ENCODE results near the gene SMIM38. TPM values are rescaled to one million over a fixed set of nuclear protein-coding genes. Genes with fewer than 3 reads are reported as not detected.
A peak's percentile ranks its signal among the peaks of the same experiment; 100 is the strongest.
"Not testable (repeated sequence)": the region's sequence is repeated elsewhere in the genome, so short reads cannot be mapped to it uniquely, and the experiment has no call there.

SMIM38 gene
- total and polyA plus RNA-seq, 3 experiments from 2014 or later: 1.4 to 1.8 TPM; not detected in 1

DNA sequence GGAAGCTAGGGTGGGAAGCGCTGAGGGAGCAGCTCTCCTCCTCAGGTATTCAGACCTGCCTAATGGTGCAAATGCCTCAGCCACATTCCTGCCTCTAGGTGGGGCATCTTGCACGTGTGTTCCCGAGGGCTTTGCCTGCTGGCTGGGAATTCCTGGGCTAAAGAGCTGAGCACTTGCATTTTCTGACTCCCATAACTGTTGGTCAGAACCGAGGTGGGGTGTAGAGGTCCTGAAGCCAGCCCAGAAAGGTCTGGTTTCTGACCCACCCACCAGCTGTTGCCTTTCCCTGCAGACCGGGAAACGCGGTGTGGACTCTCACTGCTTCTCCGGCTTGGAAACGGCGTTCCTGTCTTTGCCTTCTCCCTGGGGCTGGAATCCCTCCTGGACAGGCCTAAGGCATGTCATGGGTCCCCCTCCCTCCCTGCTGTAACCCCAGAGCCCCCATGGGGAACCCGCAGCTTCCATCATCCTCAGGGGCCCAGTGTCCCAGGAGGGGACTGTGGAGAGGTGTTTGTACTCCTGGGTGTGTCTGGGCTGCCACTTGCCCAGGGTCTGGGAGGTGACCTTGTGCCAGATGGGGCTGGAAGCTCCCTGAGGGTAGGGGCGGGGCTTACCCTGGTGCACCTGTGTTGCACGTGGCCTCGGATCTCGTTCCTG, 24.0 kb upstream of the SMIM38 start:
- no peak overlapping the region for H3K27ac Mint-ChIP-seq
- Histone ChIP-seq H3K9me3 (ENCODE audit: low read length) (no peaks in the 10 kb centered on the region), H3K4me3 (ENCODE audit: low read length) (no peak overlapping the region), H3K27ac (ENCODE audit: low read depth, low read length) (no peak overlapping the region), H3K27me3 (ENCODE audit: insufficient read depth, low read length, poor library complexity, severe bottlenecking) (no peaks in the 10 kb centered on the region), H3K4me1 (ENCODE audit: insufficient read depth, low read length) (peaks cover 12% of the 10 kb centered on the region), H3K36me3 (ENCODE audit: insufficient read depth, low read length) (no peaks in the 10 kb centered on the region)
- CTCF ChIA-PET: no interaction called here
- H3K27me3 Mint-ChIP-seq: peaks cover 3 to 8% of the 10 kb centered on the region in 2 donors
- POLR2A ChIA-PET: no interaction called here
- no peak for DNase-seq
- H3K36me3 Mint-ChIP-seq: no peaks in the 10 kb centered on the region
- H3K4me3 Mint-ChIP-seq: no peak overlapping the region
- peaks cover 7 to 13% (median 10%) of the 10 kb centered on the region in 5 donors for H3K9me3 Mint-ChIP-seq
- H3K4me1 Mint-ChIP-seq: peaks cover 0 to 8% (median 0%) of the 10 kb centered on the region in 3 donors

DNA sequence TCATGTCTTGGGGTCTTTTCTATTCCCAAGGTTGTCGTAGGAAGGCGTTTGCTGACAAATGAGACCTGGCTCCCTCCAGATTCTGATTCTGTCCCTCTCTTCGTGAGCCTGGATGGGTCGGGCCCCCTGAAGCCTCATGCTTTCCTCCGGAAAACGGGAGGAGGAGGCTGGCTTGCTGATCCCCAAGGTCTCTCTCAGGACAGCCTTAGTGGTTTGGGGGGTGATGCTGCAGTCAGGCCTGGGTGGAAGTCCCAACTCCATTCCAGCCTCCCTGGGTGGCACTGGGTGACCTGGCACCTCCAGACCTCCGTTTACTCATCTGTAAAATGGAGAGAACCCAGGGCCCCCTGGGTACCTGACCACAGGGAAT, 23.4 kb upstream of the SMIM38 start:
- Histone ChIP-seq H3K9me3 (ENCODE audit: low read length) (no peaks in the 10 kb centered on the region), H3K4me1 (ENCODE audit: insufficient read depth, low read length) (peaks cover 16% of the 10 kb centered on the region), H3K27me3 (ENCODE audit: insufficient read depth, low read length, poor library complexity, severe bottlenecking) (no peaks in the 10 kb centered on the region), H3K36me3 (ENCODE audit: insufficient read depth, low read length) (no peaks in the 10 kb centered on the region), H3K4me3 (ENCODE audit: low read length) (no peak overlapping the region), H3K27ac (ENCODE audit: low read depth, low read length) (no peak overlapping the region)
- ChIA-PET POLR2A (no interaction called here), CTCF (no interaction called here)
- Mint-ChIP-seq H3K27ac (no peak overlapping the region), H3K9me3 (peaks cover 7 to 13% (median 10%) of the 10 kb centered on the region in 5 donors), H3K4me3 (no peak overlapping the region), H3K27me3 (peaks cover 3 to 8% of the 10 kb centered on the region in 2 donors), H3K36me3 (no peaks in the 10 kb centered on the region), H3K4me1 (peaks cover 0 to 8% (median 0%) of the 10 kb centered on the region in 3 donors)
- no peak for DNase-seq

DNA sequence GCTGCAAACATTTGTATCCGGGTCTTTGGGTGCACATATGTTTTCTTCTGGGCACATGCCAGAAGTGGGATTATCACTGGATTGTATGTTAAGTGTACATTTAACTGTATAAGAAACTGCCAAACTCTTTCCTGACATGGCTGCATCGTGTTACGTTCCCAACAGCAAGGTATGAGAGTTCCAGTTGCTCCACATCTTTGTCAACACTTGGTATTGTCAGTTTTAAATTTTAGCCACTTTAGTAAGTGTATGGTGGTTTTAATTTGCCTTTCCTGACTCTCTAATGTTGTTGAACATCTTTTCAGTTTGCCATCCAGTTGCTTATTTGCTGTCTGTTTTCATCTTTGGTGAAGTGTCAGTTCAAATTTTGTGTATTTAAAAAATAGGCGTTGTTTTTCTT, 22.5 kb upstream of the SMIM38 start:
- Mint-ChIP-seq H3K36me3 (no peaks in the 10 kb centered on the region), H3K27ac (no peak overlapping the region), H3K4me3 (no peak overlapping the region), H3K9me3 (peaks cover 3 to 10% (median 7%) of the 10 kb centered on the region in 5 donors), H3K4me1 (peaks cover 0 to 8% (median 0%) of the 10 kb centered on the region in 3 donors), H3K27me3 (peaks cover 3 to 7% of the 10 kb centered on the region in 2 donors)
- no peak overlapping the region for H3K27ac ChIP-seq (ENCODE audit: low read depth, low read length)
- no peaks in the 10 kb centered on the region for H3K27me3 ChIP-seq (ENCODE audit: insufficient read depth, low read length, poor library complexity, severe bottlenecking)
- H3K4me1 ChIP-seq (ENCODE audit: insufficient read depth, low read length): peaks cover 18% of the 10 kb centered on the region
- POLR2A ChIA-PET: no interaction called here
- CTCF ChIA-PET: no interaction called here
- no peak overlapping the region for H3K4me3 ChIP-seq (ENCODE audit: low read length)
- H3K36me3 ChIP-seq (ENCODE audit: insufficient read depth, low read length): no peaks in the 10 kb centered on the region
- DNase-seq: no peak
- H3K9me3 ChIP-seq (ENCODE audit: low read length): no peaks in the 10 kb centered on the region

DNA sequence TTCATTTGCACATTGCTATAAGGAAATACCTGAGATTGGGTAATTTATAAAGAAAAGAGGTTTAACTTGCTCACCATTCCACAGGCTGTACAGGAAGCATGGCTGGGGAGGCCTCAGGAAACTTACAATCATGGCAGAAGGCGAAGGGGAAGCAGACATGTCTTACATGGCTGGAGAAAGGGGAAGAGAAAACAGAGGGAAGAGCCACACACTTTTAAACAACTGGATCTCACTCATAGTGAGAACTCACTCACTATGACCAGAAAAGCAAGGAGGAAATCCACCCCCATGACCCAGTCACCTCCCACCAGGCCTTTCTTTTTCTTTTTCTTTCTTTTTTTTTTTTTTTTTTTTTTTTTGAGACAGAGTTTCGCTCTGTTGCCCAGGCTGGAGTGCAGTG, 21.6 kb upstream of the SMIM38 start:
- H3K4me3 ChIP-seq (ENCODE audit: low read length); DNase-seq; H3K9me3 Mint-ChIP-seq; H3K27ac ChIP-seq (ENCODE audit: low read depth, low read length); H3K36me3 ChIP-seq (ENCODE audit: insufficient read depth, low read length); H3K4me3 Mint-ChIP-seq; H3K9me3 ChIP-seq (ENCODE audit: low read length); CTCF ChIA-PET; H3K4me1 Mint-ChIP-seq; H3K27me3 Mint-ChIP-seq; H3K36me3 Mint-ChIP-seq; H3K27me3 ChIP-seq (ENCODE audit: insufficient read depth, low read length, poor library complexity, severe bottlenecking): not testable (repeated sequence)
- POLR2A ChIA-PET: interaction anchor here (0.5 kb wide), 1 partner anchor 1499 kb away, joined by 4 read pairs; no protein-coding TSS in a partner anchor
- peak overlapping the region in 1 of 8 donors; percentile 14 for H3K27ac Mint-ChIP-seq
- peaks cover 18% of the 10 kb centered on the region for H3K4me1 ChIP-seq (ENCODE audit: insufficient read depth, low read length)

DNA sequence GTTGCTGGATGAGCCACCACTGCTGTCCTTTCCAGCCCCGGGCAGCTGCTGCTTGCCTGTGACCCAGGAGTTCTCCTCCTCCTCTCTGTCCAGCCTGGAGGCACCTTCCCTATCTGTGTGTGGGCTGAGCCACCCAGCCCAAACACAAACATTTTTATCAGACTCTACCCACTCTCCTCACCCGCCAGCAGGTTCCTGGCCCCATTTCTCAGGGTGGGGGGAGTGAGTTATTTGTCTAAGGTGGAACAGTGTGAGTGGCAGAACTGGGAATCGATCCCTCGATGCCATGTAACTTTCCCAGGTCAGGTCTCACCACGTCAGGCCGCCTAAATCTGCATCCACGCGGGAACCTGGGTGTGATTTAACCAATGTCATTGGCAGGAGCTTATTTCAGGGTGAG, 20.8 kb upstream of the SMIM38 start:
- Histone ChIP-seq H3K27ac (ENCODE audit: low read depth, low read length) (no peak overlapping the region), H3K4me1 (ENCODE audit: insufficient read depth, low read length) (peaks cover 18% of the 10 kb centered on the region), H3K4me3 (ENCODE audit: low read length) (no peak overlapping the region), H3K27me3 (ENCODE audit: insufficient read depth, low read length, poor library complexity, severe bottlenecking) (no peaks in the 10 kb centered on the region), H3K36me3 (ENCODE audit: insufficient read depth, low read length) (no peaks in the 10 kb centered on the region), H3K9me3 (ENCODE audit: low read length) (no peaks in the 10 kb centered on the region)
- CTCF ChIA-PET: no interaction called here
- H3K4me3 Mint-ChIP-seq: no peak overlapping the region
- no peaks in the 10 kb centered on the region for H3K36me3 Mint-ChIP-seq
- H3K9me3 Mint-ChIP-seq: peaks cover 0 to 4% (median 2%) of the 10 kb centered on the region in 5 donors
- POLR2A ChIA-PET: no interaction called here
- DNase-seq: no peak
- peaks cover 3 to 4% of the 10 kb centered on the region in 2 donors for H3K27me3 Mint-ChIP-seq
- H3K27ac Mint-ChIP-seq: no peak overlapping the region
- peaks cover 0 to 8% (median 0%) of the 10 kb centered on the region in 3 donors for H3K4me1 Mint-ChIP-seq

DNA sequence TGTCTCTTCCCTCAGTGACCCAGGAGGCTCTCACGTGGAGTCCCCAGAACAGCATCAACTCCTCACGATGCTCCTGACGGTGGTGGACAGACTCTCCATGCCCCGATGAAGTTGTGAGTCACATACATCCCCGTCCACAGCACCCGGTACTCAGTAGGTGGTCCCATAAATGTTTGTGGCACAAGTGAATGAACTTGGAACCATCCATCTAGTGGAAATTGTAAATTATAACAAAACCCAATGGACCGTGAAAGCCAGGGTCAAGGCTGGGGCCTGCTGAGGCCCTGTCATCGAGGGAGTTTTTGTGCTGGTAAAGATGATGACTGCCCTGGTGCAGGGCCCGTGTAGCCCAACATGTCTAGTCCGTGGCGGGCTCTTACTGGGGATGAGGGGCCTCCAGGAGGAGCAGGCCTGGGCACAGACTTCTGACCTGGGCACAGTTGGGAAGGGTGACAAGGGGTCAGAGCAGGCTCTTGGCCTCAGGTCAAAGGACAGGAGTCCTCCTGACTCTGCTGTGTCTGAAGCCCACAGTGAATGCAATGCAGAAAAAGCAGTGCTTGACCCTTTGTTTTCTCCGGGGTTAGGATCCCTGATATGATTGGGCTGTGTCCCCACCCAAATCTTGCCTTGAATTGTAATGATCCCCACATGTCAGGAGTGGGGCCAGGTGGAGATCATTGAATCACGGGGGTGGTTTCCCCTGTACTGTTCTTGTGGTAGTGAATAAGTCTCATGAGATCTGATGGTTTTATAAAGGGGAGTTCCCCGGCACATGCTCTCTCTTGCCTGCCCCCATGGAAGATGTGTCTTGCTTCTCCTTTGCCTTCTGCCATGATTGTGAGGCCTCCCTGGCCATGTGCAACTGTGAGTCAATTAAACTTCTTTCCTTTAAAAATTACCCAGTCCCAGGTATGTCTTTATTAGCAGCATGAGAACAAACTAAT, 20.0 kb upstream of the SMIM38 start:
- Mint-ChIP-seq H3K9me3 (peaks cover 0 to 4% (median 2%) of the 10 kb centered on the region in 5 donors), H3K4me1 (peaks cover 0 to 8% (median 0%) of the 10 kb centered on the region in 3 donors), H3K27me3 (peaks cover 3 to 4% of the 10 kb centered on the region in 2 donors), H3K4me3 (no peak overlapping the region), H3K27ac (no peak overlapping the region), H3K36me3 (no peaks in the 10 kb centered on the region)
- H3K9me3 ChIP-seq (ENCODE audit: low read length): no peaks in the 10 kb centered on the region
- DNase-seq: no peak
- H3K36me3 ChIP-seq (ENCODE audit: insufficient read depth, low read length): no peaks in the 10 kb centered on the region
- ChIA-PET CTCF (no interaction called here), POLR2A (no interaction called here)
- peaks cover 15% of the 10 kb centered on the region for H3K4me1 ChIP-seq (ENCODE audit: insufficient read depth, low read length)
- H3K27me3 ChIP-seq (ENCODE audit: insufficient read depth, low read length, poor library complexity, severe bottlenecking): no peaks in the 10 kb centered on the region
- H3K4me3 ChIP-seq (ENCODE audit: low read length): no peak overlapping the region
- no peak overlapping the region for H3K27ac ChIP-seq (ENCODE audit: low read depth, low read length)

DNA sequence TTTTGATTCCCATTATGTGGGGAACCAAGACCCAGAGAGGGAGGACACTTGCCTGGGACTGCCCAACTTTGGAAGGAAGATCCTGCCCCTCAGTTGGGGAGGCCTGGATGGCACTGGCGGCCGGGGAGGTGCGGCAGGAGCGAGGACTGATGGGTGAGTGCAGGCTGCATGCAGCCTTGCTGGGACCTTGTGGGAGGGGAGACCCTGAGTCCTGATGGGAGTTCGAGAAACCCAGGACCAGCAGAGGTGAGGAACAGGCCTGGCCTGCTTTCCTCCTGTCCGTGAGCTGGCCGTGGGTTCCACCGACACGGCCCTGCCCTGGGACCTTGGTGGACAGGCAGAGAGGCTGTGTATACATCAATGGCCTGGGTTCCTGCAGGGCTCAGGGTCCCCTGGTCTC, 19.3 kb upstream of the SMIM38 start:
- Histone ChIP-seq H3K9me3 (ENCODE audit: low read length) (no peaks in the 10 kb centered on the region), H3K4me3 (ENCODE audit: low read length) (no peak overlapping the region), H3K27me3 (ENCODE audit: insufficient read depth, low read length, poor library complexity, severe bottlenecking) (no peaks in the 10 kb centered on the region), H3K36me3 (ENCODE audit: insufficient read depth, low read length) (no peaks in the 10 kb centered on the region), H3K27ac (ENCODE audit: low read depth, low read length) (no peak overlapping the region), H3K4me1 (ENCODE audit: insufficient read depth, low read length) (peaks cover 7% of the 10 kb centered on the region)
- H3K9me3 Mint-ChIP-seq: peaks cover 0 to 4% (median 2%) of the 10 kb centered on the region in 5 donors
- DNase-seq: no peak
- peaks cover 3 to 4% of the 10 kb centered on the region in 2 donors for H3K27me3 Mint-ChIP-seq
- POLR2A ChIA-PET: no interaction called here
- H3K4me3 Mint-ChIP-seq: no peak overlapping the region
- H3K27ac Mint-ChIP-seq: no peak overlapping the region
- H3K36me3 Mint-ChIP-seq: no peaks in the 10 kb centered on the region
- CTCF ChIA-PET: no interaction called here
- peaks cover 0 to 4% (median 0%) of the 10 kb centered on the region in 3 donors for H3K4me1 Mint-ChIP-seq

DNA sequence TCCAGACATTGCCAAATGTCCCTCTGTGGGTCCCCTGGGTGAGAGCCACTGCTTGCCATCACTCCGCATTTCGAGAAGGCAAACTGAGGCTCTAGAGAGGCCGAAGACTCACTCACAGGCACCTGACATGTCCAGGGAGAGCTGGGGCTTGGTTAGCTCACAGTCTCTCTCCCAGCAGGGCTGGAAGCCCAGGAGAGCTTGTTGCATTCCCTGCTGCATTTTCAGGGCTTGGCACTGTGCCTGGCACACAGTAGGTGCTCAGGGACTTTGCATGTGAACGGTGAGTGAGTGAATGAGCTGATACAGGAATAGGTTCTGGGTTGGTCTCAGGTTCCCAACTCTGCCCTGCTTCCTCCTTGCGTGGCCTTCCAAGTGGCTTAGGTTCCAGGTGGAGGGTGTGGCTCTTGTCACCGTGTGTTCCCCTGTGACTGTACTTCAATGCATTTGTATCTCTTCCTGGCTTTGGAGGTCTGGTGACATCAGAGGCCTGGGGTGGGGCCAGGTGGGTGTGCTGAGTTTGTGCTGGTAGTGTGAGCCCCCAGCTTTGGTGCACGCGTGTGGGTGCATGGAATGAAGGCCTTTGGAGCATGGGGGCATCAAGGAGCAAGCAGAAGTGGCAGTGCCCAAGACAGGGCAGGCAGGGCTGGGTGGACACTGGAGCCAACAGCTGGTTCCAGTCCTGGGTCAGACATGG, 18.4 kb upstream of the SMIM38 start:
- Mint-ChIP-seq H3K27ac (no peak overlapping the region), H3K9me3 (peaks cover 0 to 4% (median 2%) of the 10 kb centered on the region in 5 donors), H3K4me1 (peaks cover 0 to 4% (median 0%) of the 10 kb centered on the region in 3 donors), H3K27me3 (peaks cover 3 to 4% of the 10 kb centered on the region in 2 donors), H3K4me3 (no peak overlapping the region), H3K36me3 (no peaks in the 10 kb centered on the region)
- Histone ChIP-seq H3K9me3 (ENCODE audit: low read length) (no peaks in the 10 kb centered on the region), H3K4me3 (ENCODE audit: low read length) (no peak overlapping the region), H3K36me3 (ENCODE audit: insufficient read depth, low read length) (no peaks in the 10 kb centered on the region), H3K4me1 (ENCODE audit: insufficient read depth, low read length) (peaks cover 5% of the 10 kb centered on the region), H3K27ac (ENCODE audit: low read depth, low read length) (no peak overlapping the region), H3K27me3 (ENCODE audit: insufficient read depth, low read length, poor library complexity, severe bottlenecking) (no peaks in the 10 kb centered on the region)
- no peak for DNase-seq
- ChIA-PET POLR2A (no interaction called here), CTCF (no interaction called here)
